Gastrocnemius medialis (tissue), 4 donors: ENCODE results near the gene GMCL2.

ENCODE experiments used
- CTCF ChIP-seq, 5 experiments: fragments of 450-650 bp in 3 of 5; fragments of 200-600 bp in 2 of 5; sonication (generic) in 2 of 5; IDR thresholded peaks in 4 of 5; conservative IDR thresholded peaks in 1 of 5; 1 replicate in 4 of 5; 2 replicates in 1 of 5; pipeline ENCODE4 v1.5.1; 2016 to 2019; ENCODE audit warnings: antibody characterized with exemption in 5 of 5, mild to moderate bottlenecking in 3 of 5, moderate library complexity in 3 of 5
- POLR2A ChIP-seq, 2 donors: fragments of 450-650 bp; IDR thresholded peaks; one replicate each; pipeline ENCODE4 v1.6.1; 2017; ENCODE audit warnings: antibody characterized with exemption in 2 of 2, mild to moderate bottlenecking in 2 of 2, moderate library complexity in 2 of 2

GRCh38 chr5:178174456-178174855 is 12.7 kb downstream of the GMCL2 start:
- TF ChIP-seq CTCF (IDR thresholded peaks at IDR 0.05 in 4 of 5, conservative IDR thresholded peaks at IDR 0.05 in 1 of 5) = no peak
- no peak for TF ChIP-seq POLR2A (IDR thresholded peaks at IDR 0.05)
